GM23338 (cell line): ENCODE results near the gene ZNF664. TPM values are rescaled to one million over a fixed set of nuclear protein-coding genes. Genes with fewer than 3 reads are reported as not detected.

ENCODE experiments used
- ATAC-seq: fragments of 200-7000 bp; cut with Tn5 transposase; 3 replicates; pipeline ENCODE4 v1.9.1; 2020
- DNase-seq: peaks from one replicate; pipeline ENCODE4 v3.0.0-alpha.2; 2015; ENCODE audit warnings: low spot score
- H2AFZ ChIP-seq: fragments of 200-600 bp; sonication (generic); 2 replicates; pipeline ENCODE4 v1.8.0; 2016; ENCODE audit warnings: antibody characterized with exemption, mild to moderate bottlenecking, moderate library complexity
- H3F3A ChIP-seq: fragments of 200-600 bp; sonication (generic); replicated peaks from 2 replicates; pipeline ENCODE4 v1.8.0; 2017; ENCODE audit warnings: antibody characterized with exemption, mixed run types, low read depth
- H3K27ac ChIP-seq: fragments of 200-600 bp; sonication (generic); 2 replicates; pipeline ENCODE4 v1.6.1; 2016; ENCODE audit warnings: low read depth
- H3K27me3 ChIP-seq: fragments of 200-600 bp; sonication (generic); 2 replicates; pipeline ENCODE4 v1.8.0; 2016; ENCODE audit warnings: mild to moderate bottlenecking, mixed run types, moderate library complexity; ENCODE audit not compliant: insufficient read depth
- H3K36me3 ChIP-seq: fragments of 200-600 bp; sonication (generic); 2 replicates; pipeline ENCODE4 v1.8.0; 2016; ENCODE audit warnings: mild to moderate bottlenecking; ENCODE audit not compliant: insufficient read depth
- H3K4me1 ChIP-seq: fragments of 200-600 bp; sonication (generic); 2 replicates; pipeline ENCODE4 v1.8.0; 2016; ENCODE audit warnings: mild to moderate bottlenecking, moderate library complexity; ENCODE audit not compliant: insufficient read depth
- H3K4me2 ChIP-seq: fragments of 200-600 bp; sonication (generic); 2 replicates; pipeline ENCODE4 v1.7.1; 2017; ENCODE audit warnings: mixed run types
- H3K4me3 ChIP-seq: fragments of 200-600 bp; sonication (generic); 2 replicates; pipeline ENCODE4 v1.6.1; 2016; ENCODE audit warnings: mixed run types
- H3K79me2 ChIP-seq: fragments of 200-600 bp; sonication (generic); replicated peaks from 2 replicates; pipeline ENCODE4 v1.8.0; 2017; ENCODE audit warnings: mild to moderate bottlenecking; ENCODE audit not compliant: insufficient read depth
- H3K9me2 ChIP-seq: fragments of 200-600 bp; sonication (generic); 2 replicates; pipeline ENCODE4 v1.8.0; 2017; ENCODE audit not compliant: insufficient read depth
- H4K20me1 ChIP-seq: fragments of 200-600 bp; sonication (generic); replicated peaks from 2 replicates; pipeline ENCODE4 v1.8.0; 2017; ENCODE audit warnings: mild to moderate bottlenecking; ENCODE audit not compliant: insufficient read depth
- H3K27ac Mint-ChIP-seq: 2 replicates; pipeline ENCODE4 v1.8.0; 2020; ENCODE audit warnings: inconsistent platforms, mild to moderate bottlenecking, moderate library complexity, mixed read lengths
- H3K27me3 Mint-ChIP-seq: 3 replicates; pipeline ENCODE4 v1.8.0; 2022; ENCODE audit warnings: low read depth, mild to moderate bottlenecking, moderate library complexity, mixed read lengths, inconsistent platforms; ENCODE audit not compliant: insufficient read depth, poor library complexity
- H3K36me3 Mint-ChIP-seq: 3 replicates; pipeline ENCODE4 v1.8.0; 2021; ENCODE audit warnings: low read depth, mild to moderate bottlenecking, inconsistent platforms, moderate library complexity, mixed read lengths
- H3K4me1 Mint-ChIP-seq: 3 replicates; pipeline ENCODE4 v1.8.0; 2020; ENCODE audit warnings: mild to moderate bottlenecking, inconsistent platforms, mixed read lengths
- H3K4me3 Mint-ChIP-seq: 3 replicates; pipeline ENCODE4 v1.8.0; 2021; ENCODE audit warnings: moderate library complexity, mild to moderate bottlenecking, inconsistent platforms, mixed read lengths
- H3K9me3 Mint-ChIP-seq: 3 replicates; pipeline ENCODE4 v1.8.0; 2020; ENCODE audit warnings: moderate library complexity, mild to moderate bottlenecking, inconsistent platforms, mixed read lengths
- CREB1 ChIP-seq: fragments of 250-450 bp; sonication (Bioruptor Pico); IDR thresholded peaks from 2 replicates; pipeline ENCODE4 v1.5.0; 2020; ENCODE audit warnings: low read depth, mild to moderate bottlenecking, moderate library complexity
- EZH2 ChIP-seq: fragments of 200-600 bp; sonication (generic); IDR thresholded peaks from one replicate; pipeline ENCODE4 v1.8.0; 2017; ENCODE audit warnings: antibody characterized with exemption, mild to moderate bottlenecking, low read depth; ENCODE audit not compliant: unreplicated experiment
- EZH2phosphoT487 ChIP-seq: fragments of 200-600 bp; sonication (generic); IDR thresholded peaks from one replicate; pipeline ENCODE4 v1.8.1; 2018; ENCODE audit warnings: antibody characterized with exemption; ENCODE audit not compliant: unreplicated experiment
- JUNB ChIP-seq: IDR thresholded peaks from one replicate; pipeline ENCODE4 v1.6.1; 2016; ENCODE audit warnings: antibody characterized with exemption; ENCODE audit not compliant: unreplicated experiment
- NANOG ChIP-seq: IDR thresholded peaks from 2 replicates; pipeline ENCODE4 v1.6.1; 2016; ENCODE audit warnings: antibody characterized with exemption, borderline replicate concordance
- POLR2AphosphoS5 ChIP-seq: IDR thresholded peaks from 2 replicates; pipeline ENCODE4 v1.6.1; 2016; ENCODE audit warnings: antibody characterized with exemption, low read depth
- STAT1 ChIP-seq: IDR thresholded peaks from one replicate; pipeline ENCODE4 v1.6.1; 2016; ENCODE audit warnings: antibody characterized with exemption; ENCODE audit not compliant: unreplicated experiment
- ZNF331 ChIP-seq: fragments of 250-450 bp; sonication (Bioruptor Pico); IDR thresholded peaks from 2 replicates; pipeline ENCODE4 v1.5.0; 2020; ENCODE audit warnings: low read depth, mild to moderate bottlenecking, moderate library complexity
- polyA plus RNA-seq: library from polyadenylated mRNA; unstranded; fragments of >200 nt; fragmentation: Nextera tagmentation; extraction: Ambion mirVana; gene quantifications from 2 replicates; pipeline ENCODE4 v1.2.1, GENCODE V29; 2016
- total RNA-seq: library from RNA; depleted of rRNA; stranded (reverse); fragments of >200 nt; shearing (Covaris generic); gene quantifications from 2 replicates; pipeline ENCODE4 v1.2.3, GENCODE V29; 2014
- TF ChIP-seq, protein P1 (sequence below): fragments of 250-450 bp; sonication (Bioruptor Pico); IDR thresholded peaks from 2 replicates; pipeline ENCODE4 v1.5.0; 2020; ENCODE audit warnings: mild to moderate bottlenecking, moderate library complexity
- TF ChIP-seq, protein P2 (sequence below): IDR thresholded peaks from 2 replicates; pipeline ENCODE4 v1.6.1; 2016; ENCODE audit warnings: antibody characterized with exemption

ZNF664 gene
- total and polyA plus RNA-seq, 2 experiments from 2014 or later, result 8.1 to 35.2 TPM

DNA sequence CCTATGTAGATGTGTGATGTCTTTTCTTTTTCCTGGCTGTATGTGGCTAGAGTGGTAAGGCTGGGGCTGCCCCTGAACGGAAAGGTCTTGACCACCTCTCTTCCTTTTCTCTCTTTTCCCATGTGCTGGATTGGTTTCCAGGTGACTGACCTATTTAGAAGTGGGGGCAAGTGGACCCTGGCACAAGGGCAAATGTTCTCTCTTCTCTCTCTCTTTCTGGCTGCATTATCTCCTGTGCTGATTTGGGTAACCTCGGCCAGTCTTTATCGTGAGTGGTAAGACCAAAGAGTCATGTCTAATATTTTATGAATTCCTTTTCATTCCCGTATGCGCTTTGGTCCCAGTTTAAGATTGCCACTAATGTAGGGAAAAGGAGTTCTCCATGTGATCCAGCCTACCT, 16.2 kb downstream of the ZNF664 start (continued):
- TF ChIP-seq, protein P1, sequence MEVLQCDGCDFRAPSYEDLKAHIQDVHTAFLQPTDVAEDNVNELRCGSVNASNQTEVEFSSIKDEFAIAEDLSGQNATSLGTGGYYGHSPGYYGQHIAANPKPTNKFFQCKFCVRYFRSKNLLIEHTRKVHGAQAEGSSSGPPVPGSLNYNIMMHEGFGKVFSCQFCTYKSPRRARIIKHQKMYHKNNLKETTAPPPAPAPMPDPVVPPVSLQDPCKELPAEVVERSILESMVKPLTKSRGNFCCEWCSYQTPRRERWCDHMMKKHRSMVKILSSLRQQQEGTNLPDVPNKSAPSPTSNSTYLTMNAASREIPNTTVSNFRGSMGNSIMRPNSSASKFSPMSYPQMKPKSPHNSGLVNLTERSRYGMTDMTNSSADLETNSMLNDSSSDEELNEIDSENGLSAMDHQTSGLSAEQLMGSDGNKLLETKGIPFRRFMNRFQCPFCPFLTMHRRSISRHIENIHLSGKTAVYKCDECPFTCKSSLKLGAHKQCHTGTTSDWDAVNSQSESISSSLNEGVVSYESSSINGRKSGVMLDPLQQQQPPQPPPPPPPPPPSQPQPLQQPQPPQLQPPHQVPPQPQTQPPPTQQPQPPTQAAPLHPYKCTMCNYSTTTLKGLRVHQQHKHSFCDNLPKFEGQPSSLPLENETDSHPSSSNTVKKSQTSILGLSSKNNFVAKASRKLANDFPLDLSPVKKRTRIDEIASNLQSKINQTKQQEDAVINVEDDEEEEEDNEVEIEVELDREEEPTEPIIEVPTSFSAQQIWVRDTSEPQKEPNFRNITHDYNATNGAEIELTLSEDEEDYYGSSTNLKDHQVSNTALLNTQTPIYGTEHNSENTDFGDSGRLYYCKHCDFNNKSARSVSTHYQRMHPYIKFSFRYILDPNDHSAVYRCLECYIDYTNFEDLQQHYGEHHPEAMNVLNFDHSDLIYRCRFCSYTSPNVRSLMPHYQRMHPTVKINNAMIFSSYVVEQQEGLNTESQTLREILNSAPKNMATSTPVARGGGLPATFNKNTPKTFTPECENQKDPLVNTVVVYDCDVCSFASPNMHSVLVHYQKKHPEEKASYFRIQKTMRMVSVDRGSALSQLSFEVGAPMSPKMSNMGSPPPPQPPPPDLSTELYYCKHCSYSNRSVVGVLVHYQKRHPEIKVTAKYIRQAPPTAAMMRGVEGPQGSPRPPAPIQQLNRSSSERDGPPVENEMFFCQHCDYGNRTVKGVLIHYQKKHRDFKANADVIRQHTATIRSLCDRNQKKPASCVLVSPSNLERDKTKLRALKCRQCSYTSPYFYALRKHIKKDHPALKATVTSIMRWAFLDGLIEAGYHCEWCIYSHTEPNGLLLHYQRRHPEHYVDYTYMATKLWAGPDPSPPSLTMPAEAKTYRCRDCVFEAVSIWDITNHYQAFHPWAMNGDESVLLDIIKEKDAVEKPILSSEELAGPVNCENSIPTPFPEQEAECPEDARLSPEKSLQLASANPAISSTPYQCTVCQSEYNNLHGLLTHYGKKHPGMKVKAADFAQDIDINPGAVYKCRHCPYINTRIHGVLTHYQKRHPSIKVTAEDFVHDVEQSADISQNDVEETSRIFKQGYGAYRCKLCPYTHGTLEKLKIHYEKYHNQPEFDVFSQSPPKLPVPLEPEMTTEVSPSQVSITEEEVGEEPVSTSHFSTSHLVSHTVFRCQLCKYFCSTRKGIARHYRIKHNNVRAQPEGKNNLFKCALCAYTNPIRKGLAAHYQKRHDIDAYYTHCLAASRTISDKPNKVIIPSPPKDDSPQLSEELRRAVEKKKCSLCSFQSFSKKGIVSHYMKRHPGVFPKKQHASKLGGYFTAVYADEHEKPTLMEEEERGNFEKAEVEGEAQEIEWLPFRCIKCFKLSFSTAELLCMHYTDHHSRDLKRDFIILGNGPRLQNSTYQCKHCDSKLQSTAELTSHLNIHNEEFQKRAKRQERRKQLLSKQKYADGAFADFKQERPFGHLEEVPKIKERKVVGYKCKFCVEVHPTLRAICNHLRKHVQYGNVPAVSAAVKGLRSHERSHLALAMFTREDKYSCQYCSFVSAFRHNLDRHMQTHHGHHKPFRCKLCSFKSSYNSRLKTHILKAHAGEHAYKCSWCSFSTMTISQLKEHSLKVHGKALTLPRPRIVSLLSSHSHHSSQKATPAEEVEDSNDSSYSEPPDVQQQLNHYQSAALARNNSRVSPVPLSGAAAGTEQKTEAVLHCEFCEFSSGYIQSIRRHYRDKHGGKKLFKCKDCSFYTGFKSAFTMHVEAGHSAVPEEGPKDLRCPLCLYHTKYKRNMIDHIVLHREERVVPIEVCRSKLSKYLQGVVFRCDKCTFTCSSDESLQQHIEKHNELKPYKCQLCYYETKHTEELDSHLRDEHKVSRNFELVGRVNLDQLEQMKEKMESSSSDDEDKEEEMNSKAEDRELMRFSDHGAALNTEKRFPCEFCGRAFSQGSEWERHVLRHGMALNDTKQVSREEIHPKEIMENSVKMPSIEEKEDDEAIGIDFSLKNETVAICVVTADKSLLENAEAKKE (CRISPR knock-in tag), result no peak
- TF ChIP-seq, protein P2, sequence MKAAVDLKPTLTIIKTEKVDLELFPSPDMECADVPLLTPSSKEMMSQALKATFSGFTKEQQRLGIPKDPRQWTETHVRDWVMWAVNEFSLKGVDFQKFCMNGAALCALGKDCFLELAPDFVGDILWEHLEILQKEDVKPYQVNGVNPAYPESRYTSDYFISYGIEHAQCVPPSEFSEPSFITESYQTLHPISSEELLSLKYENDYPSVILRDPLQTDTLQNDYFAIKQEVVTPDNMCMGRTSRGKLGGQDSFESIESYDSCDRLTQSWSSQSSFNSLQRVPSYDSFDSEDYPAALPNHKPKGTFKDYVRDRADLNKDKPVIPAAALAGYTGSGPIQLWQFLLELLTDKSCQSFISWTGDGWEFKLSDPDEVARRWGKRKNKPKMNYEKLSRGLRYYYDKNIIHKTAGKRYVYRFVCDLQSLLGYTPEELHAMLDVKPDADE, result no peak
- no peak for TF ChIP-seq ZNF331 (CRISPR knock-in tag)
- TF ChIP-seq EZH2, result no peak
- no peak for TF ChIP-seq JUNB
- TF ChIP-seq STAT1, result no peak
- no peak for TF ChIP-seq CREB1
- TF ChIP-seq POLR2AphosphoS5, result no peak
- no peak for TF ChIP-seq EZH2phosphoT487

DNA sequence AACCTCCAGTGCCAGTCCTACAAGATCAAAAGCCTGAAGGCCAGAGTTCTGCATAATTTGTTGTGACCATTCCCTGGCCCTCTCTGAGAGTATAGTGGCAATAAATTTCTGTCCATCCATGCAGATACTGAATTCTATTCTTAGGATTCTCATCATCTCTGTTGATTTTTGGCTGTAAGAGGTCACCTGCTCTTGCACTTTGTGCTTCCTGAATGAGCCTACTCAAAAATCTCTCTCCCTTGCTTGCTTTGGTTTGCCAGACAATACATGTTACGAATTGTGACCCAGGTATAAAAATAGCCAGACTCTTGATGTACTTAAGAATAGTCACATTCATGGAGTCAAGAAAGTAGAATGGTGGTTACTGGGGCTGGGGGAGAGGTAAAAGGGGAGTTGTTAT, 16.7 kb downstream of the ZNF664 start:
- peaks cover 13% of the 10 kb centered on the region for H4K20me1 ChIP-seq
- Mint-ChIP-seq H3K36me3 (peaks cover 11% of the 10 kb centered on the region; the same call in 2 of the 3 replicates), H3K9me3 (no peaks in the 10 kb centered on the region), H3K4me1 (peaks cover 4% of the 10 kb centered on the region), H3K27me3 (no peaks in the 10 kb centered on the region), H3K27ac (no peak overlapping the region), H3K4me3 (no peak overlapping the region)
- no peak overlapping the region for H3K4me3 ChIP-seq
- no peak for TF ChIP-seq NANOG
- no peaks in the 10 kb centered on the region for H3K27me3 ChIP-seq
- no peaks in the 10 kb centered on the region for H3K36me3 ChIP-seq
- H3F3A ChIP-seq, result no peaks in the 10 kb centered on the region
- no peak overlapping the region for H3K27ac ChIP-seq
- DNase-seq (no peak), ATAC-seq (no peak)
- no peak overlapping the region for H3K4me2 ChIP-seq
- no peak overlapping the region for H2AFZ ChIP-seq
- 0 out of 2 replicates have a peak, but pooled peaks cover 8% of the 10 kb centered on the region for H3K79me2 ChIP-seq
- no peaks in the 10 kb centered on the region for H3K9me2 ChIP-seq
- H3K4me1 ChIP-seq, result no peaks in the 10 kb centered on the region
